ENCODE data around the gene KIAA1217. TPM values are rescaled to one million over a fixed set of nuclear protein-coding genes. Genes with fewer than 3 reads are reported as not detected.

The KIAA1217 gene
- polyA plus RNA-seq, 1 of the 3 experiments (the other 2 are of a cell fraction), result 7.2 TPM

DNA sequence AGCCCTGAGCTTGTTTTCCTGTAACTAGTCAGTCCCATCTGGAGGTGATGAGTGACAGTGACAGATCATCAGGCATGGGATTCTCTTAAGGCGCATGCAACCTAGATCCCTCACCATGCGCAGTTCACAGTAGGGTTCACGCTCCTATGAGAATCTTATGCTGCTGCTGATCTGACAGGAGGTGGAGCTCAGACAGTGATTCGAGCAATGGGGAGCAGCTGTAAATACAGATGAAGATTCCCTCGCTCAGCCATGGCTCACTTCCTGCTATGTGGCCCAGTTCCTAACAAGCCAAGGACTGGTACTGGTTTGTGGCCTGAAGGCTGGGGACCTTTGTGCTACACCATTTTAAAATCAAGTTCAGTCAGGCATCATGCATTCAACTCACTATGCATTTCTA, 221.7 kb downstream of the KIAA1217 start:
- no peaks in the 10 kb centered on the region for H3K27me3 ChIP-seq (ENCODE audit: insufficient read depth)
- H3K79me2 ChIP-seq (ENCODE audit: insufficient read depth), result no peaks in the 10 kb centered on the region
- no peaks in the 10 kb centered on the region for H4K20me1 ChIP-seq (ENCODE audit: insufficient read depth)
- no peak for DNase-seq
- H3F3A ChIP-seq (replicated peaks; ENCODE audit: insufficient read depth), result no peaks in the 10 kb centered on the region
- no peak overlapping the region for H3K4me2 ChIP-seq
- ChIA-PET CTCF (interaction anchor here (1.2 kb wide), 1 partner anchor 88 kb away, joined by 4 read pairs; no protein-coding TSS in a partner anchor), POLR2A (no interaction called here)
- H2AFZ ChIP-seq (ENCODE audit: low read depth), result no peak overlapping the region
- H3K27ac ChIP-seq (ENCODE audit: low read depth in 2 of 2, low read length in 1 of 2), result no peak overlapping the region
- no peaks in the 10 kb centered on the region for H3K36me3 ChIP-seq (replicated peaks in 1 of 2; ENCODE audit: control insufficient read depth in 1 of 2, insufficient read depth in 2 of 2, low read length in 1 of 2)
- no peak overlapping the region for H3K9ac ChIP-seq
- H3K4me1 ChIP-seq (ENCODE audit: control insufficient read depth in 1 of 2, insufficient read depth in 2 of 2, low read depth in 1 of 2, low read length in 1 of 2), result peaks cover 0 to 6% of the 10 kb centered on the region in 2 experiments; a peak in 1 of 4 replicates
- no peak overlapping the region for H3K4me3 ChIP-seq (ENCODE audit: low read depth in 2 of 2, low read length in 1 of 2)
- no peak for TF ChIP-seq POLR2AphosphoS5 (IDR thresholded peaks at IDR 0.05; ENCODE audit: low read depth, low read length)
- no peak for TF ChIP-seq TAF1 (IDR thresholded peaks at IDR 0.05; ENCODE audit: borderline replicate concordance, low read depth, low read length)
- TF ChIP-seq, protein P1, sequence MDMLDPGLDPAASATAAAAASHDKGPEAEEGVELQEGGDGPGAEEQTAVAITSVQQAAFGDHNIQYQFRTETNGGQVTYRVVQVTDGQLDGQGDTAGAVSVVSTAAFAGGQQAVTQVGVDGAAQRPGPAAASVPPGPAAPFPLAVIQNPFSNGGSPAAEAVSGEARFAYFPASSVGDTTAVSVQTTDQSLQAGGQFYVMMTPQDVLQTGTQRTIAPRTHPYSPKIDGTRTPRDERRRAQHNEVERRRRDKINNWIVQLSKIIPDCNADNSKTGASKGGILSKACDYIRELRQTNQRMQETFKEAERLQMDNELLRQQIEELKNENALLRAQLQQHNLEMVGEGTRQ (IDR thresholded peaks at IDR 0.05; ENCODE audit: borderline replicate concordance, low read depth, low read length), result no peak
- no peak for TF ChIP-seq ELF1 (IDR thresholded peaks at IDR 0.05)
- TF ChIP-seq, protein P2, sequence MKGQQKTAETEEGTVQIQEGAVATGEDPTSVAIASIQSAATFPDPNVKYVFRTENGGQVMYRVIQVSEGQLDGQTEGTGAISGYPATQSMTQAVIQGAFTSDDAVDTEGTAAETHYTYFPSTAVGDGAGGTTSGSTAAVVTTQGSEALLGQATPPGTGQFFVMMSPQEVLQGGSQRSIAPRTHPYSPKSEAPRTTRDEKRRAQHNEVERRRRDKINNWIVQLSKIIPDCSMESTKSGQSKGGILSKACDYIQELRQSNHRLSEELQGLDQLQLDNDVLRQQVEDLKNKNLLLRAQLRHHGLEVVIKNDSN (IDR thresholded peaks at IDR 0.05; ENCODE audit: borderline replicate concordance, low read depth), result no peak
- TF ChIP-seq, protein P3, sequence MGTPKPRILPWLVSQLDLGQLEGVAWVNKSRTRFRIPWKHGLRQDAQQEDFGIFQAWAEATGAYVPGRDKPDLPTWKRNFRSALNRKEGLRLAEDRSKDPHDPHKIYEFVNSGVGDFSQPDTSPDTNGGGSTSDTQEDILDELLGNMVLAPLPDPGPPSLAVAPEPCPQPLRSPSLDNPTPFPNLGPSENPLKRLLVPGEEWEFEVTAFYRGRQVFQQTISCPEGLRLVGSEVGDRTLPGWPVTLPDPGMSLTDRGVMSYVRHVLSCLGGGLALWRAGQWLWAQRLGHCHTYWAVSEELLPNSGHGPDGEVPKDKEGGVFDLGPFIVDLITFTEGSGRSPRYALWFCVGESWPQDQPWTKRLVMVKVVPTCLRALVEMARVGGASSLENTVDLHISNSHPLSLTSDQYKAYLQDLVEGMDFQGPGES (IDR thresholded peaks at IDR 0.05; ENCODE audit: low read depth, low read length), result no peak
- no peak for TF ChIP-seq EZH2phosphoT487 (IDR thresholded peaks at IDR 0.05; ENCODE audit: borderline replicate concordance, low read depth)
- TF ChIP-seq EP300 (IDR thresholded peaks at IDR 0.05; ENCODE audit: borderline replicate concordance in 1 of 2, low read depth in 1 of 2, low read length in 1 of 2), result no peak
- no peak for TF ChIP-seq TCF12 (IDR thresholded peaks at IDR 0.05)
- no peak for TF ChIP-seq NRF1 (IDR thresholded peaks at IDR 0.05; ENCODE audit: low read depth, low read length)
- no peak for TF ChIP-seq SMC3 (IDR thresholded peaks at IDR 0.05; ENCODE audit: low read depth, low read length)
- no peaks in the 10 kb centered on the region for H3K9me3 ChIP-seq
- 95% methylated on average over 5 of the region's 5 CpGs for WGBS (ENCODE audit: low lambda C conversion rate)
- no peaks in the 10 kb centered on the region for H3K9me2 ChIP-seq

DNA sequence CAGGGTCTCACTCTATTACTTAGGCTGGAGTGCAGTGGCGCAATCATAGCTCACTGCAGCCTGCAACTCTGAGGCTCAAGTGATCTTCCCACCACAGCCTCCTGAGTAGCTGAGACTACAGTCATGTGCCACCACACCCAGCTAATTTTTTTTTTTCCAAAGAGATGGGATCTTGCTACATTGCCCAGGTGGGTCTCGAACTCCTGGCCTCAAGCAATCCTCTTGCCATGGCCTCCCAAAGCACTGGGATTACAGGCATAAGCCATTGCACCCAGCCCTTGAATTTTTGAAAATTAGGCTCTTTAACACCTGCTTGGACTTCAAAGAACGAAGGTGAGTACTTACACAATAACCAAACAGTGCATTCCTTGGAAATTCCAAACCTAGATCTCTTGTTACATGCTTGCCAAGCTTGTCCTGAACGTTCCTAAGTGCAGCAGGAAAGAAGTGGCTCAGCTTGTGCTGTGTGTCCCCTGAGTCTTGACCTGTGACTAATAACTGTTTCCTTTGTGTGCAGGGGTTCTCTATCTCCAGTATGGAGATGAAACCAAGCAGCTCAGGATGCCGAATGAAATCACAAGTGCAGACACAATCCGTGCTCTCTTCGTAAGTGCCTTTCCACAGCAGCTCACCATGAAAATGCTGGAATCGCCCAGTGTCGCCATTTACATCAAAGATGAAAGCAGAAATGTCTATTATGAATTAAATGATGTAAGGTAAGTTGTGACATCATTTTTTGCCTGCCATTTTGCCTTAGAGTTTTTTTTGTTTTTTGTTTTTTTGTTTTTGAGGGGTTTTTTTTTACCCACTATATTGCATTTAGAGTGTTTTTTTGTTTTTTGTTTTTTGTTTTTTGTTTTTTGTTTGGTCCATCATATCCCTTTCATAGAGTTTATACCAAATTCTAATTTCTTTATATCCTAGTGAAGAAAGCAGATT, 223.8 kb downstream of the KIAA1217 start:
- Histone ChIP-seq H3K79me2 (ENCODE audit: insufficient read depth) (no peaks in the 10 kb centered on the region), H3K9me3 (no peaks in the 10 kb centered on the region), H3F3A (replicated peaks; ENCODE audit: insufficient read depth) (no peaks in the 10 kb centered on the region), H3K9ac (no peak overlapping the region), H3K9me2 (no peaks in the 10 kb centered on the region), H2AFZ (ENCODE audit: low read depth) (no peak overlapping the region), H4K20me1 (ENCODE audit: insufficient read depth) (no peaks in the 10 kb centered on the region), H3K4me3 (ENCODE audit: low read depth in 2 of 2, low read length in 1 of 2) (no peak overlapping the region), H3K4me1 (ENCODE audit: control insufficient read depth in 1 of 2, insufficient read depth in 2 of 2, low read depth in 1 of 2, low read length in 1 of 2) (peaks cover 0 to 6% of the 10 kb centered on the region in 2 experiments; a peak in 1 of 4 replicates), H3K27me3 (ENCODE audit: insufficient read depth) (no peaks in the 10 kb centered on the region), H3K27ac (ENCODE audit: low read depth in 2 of 2, low read length in 1 of 2) (no peak overlapping the region), H3K36me3 (replicated peaks in 1 of 2; ENCODE audit: control insufficient read depth in 1 of 2, insufficient read depth in 2 of 2, low read length in 1 of 2) (no peaks in the 10 kb centered on the region), H3K4me2 (no peak overlapping the region)
- DNase-seq, result no peak
- CTCF ChIA-PET, result interaction anchor here (1.3 to 1.5 kb wide), 2 partner anchors 10 to 13 kb away, joined by 3 to 5 read pairs; no protein-coding TSS in a partner anchor
- WGBS (ENCODE audit: low lambda C conversion rate), result 79% methylated on average over 9 of the region's 9 CpGs
- POLR2A ChIA-PET, result no interaction called here
- TF ChIP-seq TEAD4 (IDR thresholded peaks at IDR 0.05; ENCODE audit: borderline replicate concordance, insufficient read depth) (no peak), RAD21 (IDR thresholded peaks at IDR 0.05; ENCODE audit: low read length) (no peak), EP300 (IDR thresholded peaks at IDR 0.05; ENCODE audit: borderline replicate concordance in 1 of 2, low read depth in 1 of 2, low read length in 1 of 2) (no peak), RXRA (IDR thresholded peaks at IDR 0.05; ENCODE audit: borderline replicate concordance, low read depth) (no peak), GATA2 (CRISPR knock-in tag; IDR thresholded peaks at IDR 0.05) (no peak), CHD2 (IDR thresholded peaks at IDR 0.05; ENCODE audit: low read length, partially characterized antibody) (no peak), GABPA (IDR thresholded peaks at IDR 0.05; ENCODE audit: low read depth) (no peak), JUND (IDR thresholded peaks at IDR 0.05) (no peak)
- TF ChIP-seq, protein P1 (IDR thresholded peaks at IDR 0.05; ENCODE audit: borderline replicate concordance, low read depth, low read length), result no peak
- TF ChIP-seq, protein P4, sequence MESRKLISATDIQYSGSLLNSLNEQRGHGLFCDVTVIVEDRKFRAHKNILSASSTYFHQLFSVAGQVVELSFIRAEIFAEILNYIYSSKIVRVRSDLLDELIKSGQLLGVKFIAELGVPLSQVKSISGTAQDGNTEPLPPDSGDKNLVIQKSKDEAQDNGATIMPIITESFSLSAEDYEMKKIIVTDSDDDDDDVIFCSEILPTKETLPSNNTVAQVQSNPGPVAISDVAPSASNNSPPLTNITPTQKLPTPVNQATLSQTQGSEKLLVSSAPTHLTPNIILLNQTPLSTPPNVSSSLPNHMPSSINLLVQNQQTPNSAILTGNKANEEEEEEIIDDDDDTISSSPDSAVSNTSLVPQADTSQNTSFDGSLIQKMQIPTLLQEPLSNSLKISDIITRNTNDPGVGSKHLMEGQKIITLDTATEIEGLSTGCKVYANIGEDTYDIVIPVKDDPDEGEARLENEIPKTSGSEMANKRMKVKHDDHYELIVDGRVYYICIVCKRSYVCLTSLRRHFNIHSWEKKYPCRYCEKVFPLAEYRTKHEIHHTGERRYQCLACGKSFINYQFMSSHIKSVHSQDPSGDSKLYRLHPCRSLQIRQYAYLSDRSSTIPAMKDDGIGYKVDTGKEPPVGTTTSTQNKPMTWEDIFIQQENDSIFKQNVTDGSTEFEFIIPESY (IDR thresholded peaks at IDR 0.05; ENCODE audit: borderline replicate concordance, low read depth), result no peak
